HG03175 (cell line): ENCODE measurements around the gene MATK.

ENCODE experiments used
- ATAC-seq: cut with Tn5 transposase; IDR thresholded peaks from one replicate; pipeline ENCODE4 v1.9.1; 2021; ENCODE audit warnings: mild to moderate bottlenecking, moderate library complexity; ENCODE audit not compliant: unreplicated experiment

MATK gene

DNA sequence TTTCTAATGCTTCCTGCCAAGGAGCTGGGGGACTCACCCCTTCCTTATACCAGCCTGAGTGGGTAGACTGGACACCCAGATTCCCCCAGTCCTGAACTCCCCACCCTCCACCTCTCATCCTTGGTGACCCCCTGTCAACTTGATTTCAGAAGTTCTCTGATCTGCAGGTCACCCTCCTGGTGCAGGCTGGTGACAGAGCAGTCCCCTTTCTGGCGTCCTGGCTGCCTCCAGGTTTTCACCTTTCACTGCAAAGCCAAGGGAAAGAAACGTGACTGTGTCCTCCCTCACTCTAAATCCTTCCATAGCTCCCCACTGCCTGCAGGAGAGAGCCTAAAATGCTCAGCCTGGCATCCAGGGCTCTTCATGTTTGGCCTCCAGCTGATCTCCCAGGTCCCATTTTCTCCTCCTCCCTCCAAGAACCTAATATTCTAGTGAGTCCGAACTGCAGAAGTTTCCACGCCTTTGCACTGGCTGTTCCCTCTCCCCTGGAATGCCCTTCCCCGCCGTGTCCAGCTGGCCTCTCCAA is 4.1 kb upstream of the MATK start:
- no peak for ATAC-seq

DNA sequence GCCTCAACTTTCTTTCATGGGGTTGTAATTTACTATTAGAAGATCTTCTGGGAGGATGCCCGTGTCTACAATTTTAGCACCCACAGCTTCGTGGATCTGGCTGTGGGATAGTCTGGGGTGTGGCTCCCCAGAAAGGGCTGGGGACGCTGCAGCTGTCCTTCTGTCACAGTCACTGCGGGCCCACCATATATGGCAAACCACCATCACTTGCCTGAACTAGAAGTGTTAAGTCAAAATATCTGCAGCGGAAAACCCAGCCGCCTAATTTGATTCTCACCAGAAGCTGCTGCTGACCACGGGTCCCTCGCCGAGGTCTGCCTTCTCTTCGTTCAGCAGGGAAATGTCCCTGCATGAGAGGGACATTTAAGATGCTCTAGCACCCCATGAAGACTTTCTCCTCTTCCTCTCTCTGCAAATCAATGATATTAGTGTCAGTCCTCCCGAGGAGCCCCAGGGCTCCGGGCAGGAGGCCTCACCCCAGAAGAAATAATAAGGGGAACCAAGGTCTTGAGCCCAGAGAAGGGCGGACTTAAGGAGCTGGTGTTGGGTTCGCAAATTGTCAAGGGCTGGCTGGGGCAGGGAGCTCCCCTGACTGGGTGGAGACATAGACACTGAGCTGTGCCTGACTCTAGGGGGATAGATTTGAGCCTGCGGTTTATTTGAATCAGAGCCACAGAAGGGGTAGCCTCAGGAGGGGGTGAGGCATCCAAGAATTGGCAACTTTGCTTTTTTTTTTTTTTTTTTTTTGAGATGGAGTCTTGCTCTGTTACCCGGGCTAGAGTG is 3.0 kb upstream of the MATK start:
- no peak for ATAC-seq

DNA sequence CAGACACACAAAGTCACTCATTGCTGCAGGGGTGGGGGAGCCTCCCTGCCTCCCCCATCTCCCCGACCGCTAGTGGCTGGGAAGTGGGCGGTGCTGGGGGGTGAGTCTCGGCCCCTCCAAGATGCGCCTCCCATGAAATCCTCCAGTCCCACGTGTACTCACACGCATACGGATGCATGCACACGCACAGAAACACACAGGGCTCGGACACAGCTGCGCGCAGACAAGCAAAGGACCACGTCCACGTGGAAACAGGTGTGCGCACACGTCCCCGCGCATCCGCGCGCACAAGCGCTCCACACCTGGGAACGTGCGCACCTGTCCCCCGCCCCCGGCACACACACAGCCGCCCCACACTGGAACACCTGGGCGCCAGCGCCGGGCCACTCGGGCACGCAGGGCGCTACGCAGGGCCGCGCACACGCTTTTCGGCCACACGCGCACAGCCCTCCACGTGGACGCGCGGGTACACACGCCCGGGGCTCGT is 687 bp downstream of the MATK start:
- no peak for ATAC-seq

DNA sequence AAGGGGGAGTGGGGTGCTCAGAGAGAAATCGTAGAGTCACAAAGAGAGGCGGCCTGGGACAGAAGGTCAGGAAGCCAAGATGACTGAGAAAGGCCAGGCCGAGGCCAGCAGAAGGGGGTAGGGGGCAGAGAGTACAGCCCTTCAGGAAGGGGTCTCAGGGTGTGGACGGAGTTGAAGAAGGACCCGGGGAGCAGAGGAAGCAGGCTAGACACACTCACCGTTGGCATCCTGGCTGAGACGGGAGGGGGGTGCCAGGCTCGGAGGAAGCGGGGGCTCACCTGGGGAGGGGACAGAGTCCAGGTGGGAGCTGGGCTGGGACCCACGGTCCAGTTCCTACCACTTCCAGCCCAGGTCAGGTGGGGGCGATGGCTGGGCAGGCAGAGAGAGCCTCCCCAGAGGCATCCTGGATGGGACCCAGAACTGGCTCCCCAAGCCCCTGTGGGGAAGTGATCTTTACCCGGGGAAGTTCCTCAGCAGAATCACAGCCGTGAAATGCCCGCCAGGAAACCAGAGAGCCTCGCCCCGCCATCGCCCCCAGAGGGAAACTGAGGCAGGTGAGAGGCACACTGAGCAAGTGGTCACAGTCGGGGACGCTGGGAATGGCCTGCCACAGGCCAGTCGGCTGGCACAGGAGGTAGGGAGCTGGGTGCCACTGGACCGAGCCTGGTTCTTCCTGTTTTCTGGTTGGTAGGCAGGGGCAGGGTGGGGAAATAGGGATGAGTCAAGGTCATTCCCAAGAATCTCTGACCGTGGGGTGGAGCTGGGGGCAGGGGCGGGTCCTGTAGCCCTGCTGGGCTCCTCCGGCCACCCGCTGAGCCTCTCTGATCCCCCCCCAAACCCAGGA is 1.4 kb downstream of the MATK start:
- no peak for ATAC-seq

DNA sequence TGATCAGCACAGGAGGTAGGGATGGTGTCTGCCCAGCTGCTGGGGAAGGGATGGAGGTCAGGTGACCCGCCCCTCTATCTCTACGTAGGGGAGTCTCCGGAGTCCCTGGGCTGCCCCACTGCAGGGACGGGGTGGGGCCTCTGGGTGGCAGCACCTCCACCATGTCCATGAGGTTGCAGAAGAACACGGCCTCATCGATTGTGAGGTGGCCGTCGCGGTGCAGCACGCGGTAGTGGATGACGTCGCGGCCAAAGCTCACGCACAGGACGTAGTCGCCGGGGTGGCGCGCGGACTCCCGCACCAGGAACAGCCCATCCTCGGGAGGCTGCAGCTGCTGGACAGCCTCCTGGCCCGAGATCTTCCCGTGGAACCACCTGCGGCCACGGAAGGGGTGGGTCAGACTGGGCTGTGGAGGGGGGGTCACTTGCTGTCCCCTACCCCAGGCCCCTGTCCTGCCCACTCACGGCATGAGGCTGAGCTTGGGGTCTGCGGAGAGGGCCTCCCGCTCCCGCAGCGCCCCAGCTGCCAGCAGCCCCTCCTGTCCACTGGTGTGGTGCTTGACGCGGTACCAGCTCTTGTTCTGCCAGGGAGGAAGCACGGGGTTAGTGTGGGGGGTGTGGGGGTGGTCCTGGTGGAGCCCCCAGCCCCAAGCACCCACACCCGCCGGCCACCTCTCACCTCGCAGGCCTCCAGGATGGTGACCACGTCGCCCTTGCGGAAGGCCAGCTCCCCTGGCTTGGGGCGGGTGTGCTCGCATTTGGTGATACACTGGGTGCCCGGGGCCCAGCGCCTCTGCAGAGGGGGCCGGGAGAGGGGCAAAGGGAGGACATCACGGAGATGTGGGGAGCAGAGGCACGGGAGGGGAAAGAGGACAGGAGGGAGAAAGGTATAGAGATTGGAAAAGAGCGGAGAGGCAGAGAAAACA is 2.3 kb downstream of the MATK start:
- ATAC-seq, result no peak

DNA sequence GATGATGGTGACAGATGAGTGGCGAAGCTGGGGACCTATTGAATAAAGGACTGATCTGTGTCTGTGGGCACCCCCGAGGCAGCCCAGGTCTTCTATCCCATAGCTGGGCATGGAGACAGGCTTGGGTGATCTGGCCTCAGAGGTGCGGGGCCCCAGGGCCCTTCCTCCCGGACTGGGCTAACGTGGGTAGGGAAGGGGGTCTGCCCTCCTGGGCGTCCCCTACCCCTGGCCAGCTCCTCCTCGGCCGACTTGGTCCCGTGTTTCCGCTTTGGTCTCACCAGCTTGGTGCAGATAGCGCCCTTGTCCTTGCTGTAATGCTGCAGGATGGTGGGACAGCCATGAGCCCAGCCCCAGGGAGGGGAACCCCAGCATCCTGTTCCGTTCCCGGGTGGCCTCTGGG is 3.3 kb downstream of the MATK start:
- ATAC-seq, result no peak

DNA sequence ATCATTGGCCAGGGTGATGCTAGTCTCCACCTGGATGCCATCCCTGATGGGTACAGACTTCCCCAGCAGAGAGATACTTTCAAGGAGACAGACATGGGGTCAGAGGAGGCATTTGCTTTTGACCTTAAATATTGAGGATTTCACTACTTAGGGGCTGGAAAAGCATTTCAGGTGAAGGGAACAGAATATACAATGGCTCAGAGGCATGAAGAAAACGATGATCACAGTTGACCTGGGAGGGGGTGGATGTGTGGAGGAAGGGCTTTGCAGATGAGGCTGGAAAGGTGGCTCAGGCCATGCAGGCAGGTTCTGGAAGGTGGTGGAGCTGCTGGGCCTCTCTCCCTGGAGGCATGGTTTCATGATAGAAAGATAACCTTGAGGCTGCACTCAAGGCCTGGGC is 3.9 kb downstream of the MATK start:
- no peak for ATAC-seq

DNA sequence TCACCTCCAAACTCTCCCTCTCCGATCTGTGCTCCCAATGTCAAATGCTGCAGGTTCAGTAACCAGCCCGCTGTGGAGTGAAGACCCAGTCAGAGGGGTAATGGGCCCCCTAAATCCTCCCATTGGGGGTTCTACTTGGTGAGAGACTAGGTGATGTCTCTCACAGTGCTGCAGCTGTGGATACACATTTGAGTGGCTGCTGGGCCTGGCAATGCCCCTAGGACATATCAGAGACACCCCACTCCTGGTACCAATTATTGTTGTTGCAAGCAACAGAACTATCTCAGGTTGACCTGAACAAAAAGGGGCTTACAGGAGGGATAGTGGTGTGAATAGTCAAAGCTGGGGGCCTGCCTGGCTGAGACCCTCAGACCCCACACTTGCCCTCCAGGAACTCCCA is 4.6 kb downstream of the MATK start:
- ATAC-seq, result no peak

DNA sequence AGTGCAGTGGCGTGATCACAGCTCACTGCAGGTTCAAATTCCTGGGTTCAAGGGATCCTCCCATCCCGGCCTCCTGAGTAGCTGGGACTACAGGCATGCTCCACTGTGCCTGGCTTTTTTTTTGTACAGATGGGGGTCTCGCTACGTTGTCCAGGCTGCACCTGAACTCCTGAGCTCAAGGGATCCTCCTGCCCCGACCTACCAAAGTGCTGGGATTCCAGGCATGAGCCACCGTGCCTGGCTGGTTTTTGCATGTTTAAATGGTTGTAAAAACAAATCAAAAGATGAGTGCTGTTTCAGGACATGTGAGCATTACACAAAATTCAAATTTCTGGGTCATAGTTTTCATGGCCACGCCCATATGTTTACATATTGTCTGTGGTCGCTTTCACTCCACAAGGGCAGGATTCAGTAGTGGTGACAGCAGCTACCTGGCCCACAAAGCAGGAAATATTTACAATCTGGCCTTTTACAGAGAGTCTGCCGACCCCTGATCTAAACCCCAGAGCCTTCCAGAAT is 5.3 kb downstream of the MATK start:
- ATAC-seq, result no peak

DNA sequence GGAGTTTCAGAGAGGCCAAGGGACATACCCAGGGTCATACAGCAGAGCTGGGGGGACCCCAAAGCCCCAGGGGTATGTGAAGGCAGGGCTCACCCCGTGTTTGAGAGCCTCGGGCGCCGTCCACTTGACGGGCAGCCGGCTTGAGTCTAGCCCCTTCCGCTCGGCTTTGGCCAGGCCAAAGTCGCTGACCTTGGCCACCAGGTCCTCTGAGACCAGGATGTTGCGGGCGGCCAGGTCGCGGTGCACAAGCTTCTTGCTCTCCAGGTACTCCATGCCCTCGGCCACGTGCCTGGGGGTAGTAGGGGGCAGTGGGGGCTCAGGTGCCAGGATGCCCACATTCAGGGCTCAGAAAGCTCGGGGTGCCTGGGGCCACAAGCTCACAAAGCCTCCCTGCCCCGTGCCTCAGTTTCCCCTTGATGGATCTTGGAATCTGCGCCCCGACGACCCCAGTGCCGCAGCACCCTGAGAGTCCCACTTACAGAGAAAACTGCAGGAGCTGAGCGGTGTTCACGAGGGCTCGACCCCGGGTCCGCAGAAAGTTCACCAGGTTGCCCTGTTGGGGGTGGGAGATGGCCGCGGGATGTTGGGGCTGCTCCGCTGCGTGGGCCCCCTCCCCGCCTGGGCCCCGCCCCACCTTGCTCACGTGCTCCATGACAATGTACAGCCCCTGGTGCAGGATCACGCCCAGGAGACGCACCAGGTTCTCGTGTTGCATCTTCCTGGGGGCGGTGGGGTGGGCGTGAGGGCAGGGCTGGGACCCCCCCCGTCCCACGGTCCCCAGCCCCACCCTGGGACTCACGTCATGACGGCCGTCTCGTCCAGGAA is 7.1 kb downstream of the MATK start:
- no peak for ATAC-seq

DNA sequence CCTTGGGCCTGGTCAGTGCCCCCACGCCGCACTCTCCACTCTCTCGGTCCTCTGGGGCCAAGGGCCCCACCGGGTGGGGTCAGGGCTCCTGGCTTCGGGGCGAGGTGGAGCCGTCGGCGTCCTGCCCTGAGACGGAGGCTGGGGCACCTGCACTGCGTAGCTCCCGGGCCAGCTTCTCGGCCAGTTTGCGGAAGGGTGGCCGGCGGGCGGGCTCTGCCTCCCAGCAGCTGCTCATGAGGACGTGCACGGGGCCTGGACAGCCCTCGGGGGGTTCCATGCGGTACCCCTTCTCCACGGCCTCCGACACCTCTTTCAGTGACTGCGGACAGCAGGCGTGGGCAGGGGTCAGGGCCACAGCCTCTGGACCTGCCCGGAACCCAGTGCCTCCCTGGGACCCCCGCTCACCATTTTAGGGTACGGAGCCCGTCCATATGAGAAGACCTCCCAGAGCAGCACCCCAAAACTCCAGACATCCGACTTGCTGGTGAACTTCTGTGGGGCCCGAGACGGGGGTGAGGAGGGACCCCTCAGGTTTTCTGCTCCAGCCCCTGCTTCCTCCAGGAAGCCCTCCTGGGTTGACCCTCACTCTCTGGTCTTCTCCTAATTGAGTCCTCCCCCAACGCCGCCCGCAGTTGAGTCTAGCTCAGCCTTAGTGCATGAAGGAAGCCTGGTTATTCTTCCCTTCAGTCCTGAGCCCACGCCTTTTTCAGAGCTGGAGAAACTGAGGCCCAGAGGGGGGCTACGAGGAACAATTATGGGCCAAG is 7.9 kb downstream of the MATK start:
- ATAC-seq, result no peak

DNA sequence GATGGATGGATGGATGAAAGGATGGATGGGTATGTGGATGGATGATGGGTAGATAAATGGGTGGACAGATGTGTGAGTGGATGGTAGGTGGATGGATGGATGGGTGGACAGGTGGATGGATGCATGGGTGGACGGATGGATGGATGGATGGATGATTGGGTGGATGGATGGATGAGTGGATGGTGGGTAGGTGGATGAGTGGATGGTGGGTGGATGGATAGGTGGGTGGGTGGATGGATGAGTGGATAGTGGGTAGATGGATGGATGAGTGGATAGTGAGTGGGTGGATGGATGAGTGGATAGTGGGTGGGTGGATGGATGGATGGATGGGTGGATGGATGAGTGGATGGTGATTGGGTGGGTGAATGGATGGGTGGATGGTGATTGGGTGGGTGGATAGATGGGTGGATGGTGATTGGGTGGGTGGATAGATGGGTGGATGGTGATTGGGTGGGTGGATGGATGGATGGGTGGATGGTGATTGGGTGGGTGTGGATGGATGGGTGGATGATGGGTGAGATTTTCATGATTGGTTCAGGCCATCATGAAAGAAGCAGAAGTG is 9.6 kb downstream of the MATK start:
- ATAC-seq, result no peak

DNA sequence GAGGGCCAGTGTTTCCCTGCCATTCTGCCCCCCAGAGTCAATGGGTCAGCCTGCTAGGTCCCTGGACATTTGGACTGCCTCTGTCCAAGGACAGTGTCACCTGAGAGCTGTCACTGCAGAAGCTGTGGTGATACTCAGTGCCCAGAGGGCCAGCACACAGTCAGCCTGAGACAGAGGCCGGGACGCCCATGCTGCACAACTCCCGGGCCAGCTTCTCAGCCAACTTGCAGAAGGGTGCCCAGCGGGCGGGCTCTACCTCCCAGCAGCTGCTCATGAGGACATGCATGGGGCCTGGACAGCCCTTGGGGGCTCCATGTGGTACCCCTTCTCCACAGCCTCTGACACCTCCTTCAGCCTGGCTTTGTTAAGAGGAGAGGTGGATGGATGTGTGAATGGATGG is 10.3 kb downstream of the MATK start:
- no peak for ATAC-seq

DNA sequence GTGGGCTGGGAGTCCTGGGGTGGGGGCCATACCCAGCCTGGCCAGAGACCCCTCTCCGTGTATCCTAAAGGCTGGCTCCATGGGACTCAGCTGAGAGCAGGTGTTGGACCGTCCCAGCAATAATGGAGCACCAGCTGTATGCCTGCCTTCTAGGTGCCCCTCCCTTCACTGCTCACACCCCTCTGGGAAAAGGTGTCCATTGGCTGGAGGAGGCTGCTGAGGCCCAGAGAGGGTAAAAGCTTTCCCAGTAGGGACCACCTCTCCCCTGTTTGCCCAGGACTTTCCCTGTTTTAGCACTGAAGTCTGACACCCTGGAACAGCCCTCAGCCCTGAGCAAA is 10.8 kb downstream of the MATK start:
- no peak for ATAC-seq

DNA sequence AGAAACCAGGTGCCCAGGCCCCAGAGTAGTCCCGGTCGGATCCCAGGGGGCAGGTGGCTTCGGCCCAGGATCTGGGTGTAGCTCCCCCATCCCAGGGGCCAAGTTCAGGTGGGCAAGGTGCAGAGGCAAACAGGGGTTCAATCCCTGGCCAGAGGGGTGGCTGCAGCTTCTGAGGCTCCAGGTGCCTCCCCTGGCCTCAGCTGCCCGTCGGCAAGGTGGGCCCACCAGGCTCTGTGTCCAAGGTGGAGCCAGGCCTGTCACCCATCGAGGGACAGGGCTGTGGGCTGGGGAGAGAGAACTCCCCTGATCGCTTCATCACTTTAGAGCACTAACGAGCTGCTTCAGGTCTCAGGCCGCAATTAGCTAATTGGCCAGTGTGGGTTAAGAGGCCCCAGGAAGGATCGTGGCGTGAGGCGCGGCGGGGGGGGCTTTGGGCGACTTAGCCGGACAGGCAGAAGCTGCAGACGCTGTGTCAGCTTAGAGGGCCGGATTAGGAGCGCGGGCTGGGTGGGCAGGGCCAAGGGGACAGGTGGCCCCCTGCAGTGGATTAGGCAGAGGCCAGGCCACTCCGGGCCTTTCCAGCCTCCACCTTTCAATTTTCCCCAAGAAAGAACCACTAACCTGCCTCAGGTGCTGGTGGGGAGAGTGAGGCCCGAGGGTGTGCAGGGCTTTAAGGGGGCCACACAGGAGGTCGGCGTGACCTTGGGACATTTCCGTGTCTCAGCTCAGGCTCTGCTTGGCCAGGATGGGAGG is 11.4 kb downstream of the MATK start:
- no peak for ATAC-seq

DNA sequence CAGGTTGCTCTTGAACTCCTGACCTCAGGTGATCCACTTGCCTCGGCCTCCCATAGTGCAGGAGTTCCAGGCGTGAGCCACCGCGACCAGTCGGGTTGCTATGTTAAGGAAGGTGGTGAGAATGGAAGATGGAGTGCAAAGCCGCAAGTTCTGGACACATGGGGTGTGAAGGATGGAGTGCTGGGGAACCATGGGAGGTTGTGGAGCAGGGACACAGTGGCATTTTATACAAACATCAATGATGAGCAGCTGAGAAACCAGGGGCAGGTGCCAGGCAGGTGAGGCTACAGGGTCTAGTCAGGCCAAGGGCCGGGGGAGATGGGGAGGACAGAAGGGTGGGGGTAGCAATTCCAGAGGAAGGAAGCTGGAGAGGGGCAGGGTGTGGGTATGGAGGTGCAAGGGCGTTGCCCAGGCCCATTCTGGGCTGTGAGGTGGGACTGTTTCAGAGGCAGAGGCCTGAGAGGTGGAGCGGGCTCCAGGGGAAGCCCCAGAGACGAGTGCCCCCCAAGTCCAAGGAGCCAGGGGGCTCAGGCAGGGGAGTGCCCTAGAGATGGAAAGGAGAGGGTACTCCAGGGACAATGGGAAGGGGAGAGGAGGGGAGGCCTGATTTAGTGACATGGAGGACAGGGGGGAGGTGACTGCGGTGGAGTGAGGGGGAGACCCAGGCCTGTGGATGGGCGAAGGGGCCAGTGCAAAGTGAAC is 12.2 kb downstream of the MATK start:
- ATAC-seq, result no peak

DNA sequence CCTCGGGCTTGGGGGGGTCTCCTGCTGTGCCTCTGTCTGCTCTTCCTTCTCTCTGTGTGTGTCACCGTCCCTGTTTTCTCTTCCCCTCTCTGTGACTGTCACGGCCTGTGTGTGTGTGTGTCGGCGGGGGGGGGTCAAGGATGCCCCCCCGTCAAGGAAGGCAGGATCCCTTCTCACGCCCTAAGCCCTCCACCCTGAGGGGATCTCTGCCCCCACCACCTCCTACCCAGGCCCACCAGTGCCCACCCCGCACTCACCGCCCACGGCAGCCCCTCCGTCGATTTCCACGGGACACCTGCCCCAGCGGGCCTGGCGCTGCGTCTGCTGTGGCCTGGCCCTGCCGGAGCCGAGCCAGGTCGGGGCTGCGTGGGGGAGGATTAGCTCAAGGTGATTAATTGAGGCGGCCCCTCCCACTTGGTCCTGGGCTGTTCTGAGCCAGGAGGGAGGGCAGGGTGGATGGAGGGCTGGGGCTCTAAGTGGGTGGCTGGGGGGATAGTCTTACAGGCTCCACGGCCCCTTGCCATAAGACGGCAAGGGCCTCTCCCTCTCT is 14.2 kb downstream of the MATK start, which contains the start of gene RAX2:
TSS of gene RAX2 (minus strand) at position 323 of the 550 bp plus-strand sequence. CDS start 486 bp downstream, outside the sequence.
- no peak for ATAC-seq
